OCI-LY3 (cell line): ENCODE data around the gene CERKL.

Experiments
- EZH2phosphoT487 ChIP-seq: fragments of 200-600 bp; shearing (Covaris generic); IDR thresholded peaks from 2 replicates; pipeline ENCODE4 v1.6.1; 2018; ENCODE audit warnings: antibody characterized with exemption, mixed run types, low read depth
- TF ChIP-seq, protein P1 (sequence below): fragments of 200-600, 300-600 bp; sonication (generic); IDR thresholded peaks from 2 replicates; pipeline ENCODE4 v1.5.1; 2014; ENCODE audit warnings: antibody characterized with exemption, low read length, low read depth

DNA sequence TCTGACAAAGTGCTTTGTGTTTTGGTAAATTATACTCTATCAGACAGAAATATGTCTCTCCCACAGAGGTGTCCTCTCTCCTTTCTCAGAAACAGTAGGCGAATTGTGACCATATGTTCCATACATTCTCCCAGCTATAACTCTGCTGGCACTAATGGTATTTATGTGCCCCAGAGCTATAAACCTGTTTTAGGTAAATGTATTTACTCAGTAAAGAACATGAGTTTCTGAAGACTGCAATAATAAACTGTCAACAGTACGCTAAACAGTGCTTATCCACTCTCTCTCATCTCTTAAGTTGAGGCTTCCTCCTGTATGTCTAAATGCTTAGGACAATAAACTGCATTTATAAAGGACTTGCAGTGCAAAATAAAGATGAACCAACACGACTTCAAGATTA, 141.2 kb downstream of the CERKL start:
- TF ChIP-seq, protein P1, sequence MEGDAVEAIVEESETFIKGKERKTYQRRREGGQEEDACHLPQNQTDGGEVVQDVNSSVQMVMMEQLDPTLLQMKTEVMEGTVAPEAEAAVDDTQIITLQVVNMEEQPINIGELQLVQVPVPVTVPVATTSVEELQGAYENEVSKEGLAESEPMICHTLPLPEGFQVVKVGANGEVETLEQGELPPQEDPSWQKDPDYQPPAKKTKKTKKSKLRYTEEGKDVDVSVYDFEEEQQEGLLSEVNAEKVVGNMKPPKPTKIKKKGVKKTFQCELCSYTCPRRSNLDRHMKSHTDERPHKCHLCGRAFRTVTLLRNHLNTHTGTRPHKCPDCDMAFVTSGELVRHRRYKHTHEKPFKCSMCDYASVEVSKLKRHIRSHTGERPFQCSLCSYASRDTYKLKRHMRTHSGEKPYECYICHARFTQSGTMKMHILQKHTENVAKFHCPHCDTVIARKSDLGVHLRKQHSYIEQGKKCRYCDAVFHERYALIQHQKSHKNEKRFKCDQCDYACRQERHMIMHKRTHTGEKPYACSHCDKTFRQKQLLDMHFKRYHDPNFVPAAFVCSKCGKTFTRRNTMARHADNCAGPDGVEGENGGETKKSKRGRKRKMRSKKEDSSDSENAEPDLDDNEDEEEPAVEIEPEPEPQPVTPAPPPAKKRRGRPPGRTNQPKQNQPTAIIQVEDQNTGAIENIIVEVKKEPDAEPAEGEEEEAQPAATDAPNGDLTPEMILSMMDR, result no peak
- TF ChIP-seq EZH2phosphoT487, result no peak
